HepG2 (cell line): ENCODE data around the gene DSCAM. TPM values are rescaled to one million over a fixed set of nuclear protein-coding genes. Genes with fewer than 3 reads are reported as not detected.

Experiments
- ATAC-seq: fragments of 200-7000 bp; cut with Tn5 transposase; 3 replicates; pipeline ENCODE4 v1.9.1; 2020; ENCODE audit warnings: mild to moderate bottlenecking, moderate library complexity
- BruUV-seq: library from RNA; stranded (reverse); fragments of 400-500 nt; replicated peaks from 2 replicates; lab custom pipeline; 2021; lab: Mats Ljungman, UMichigan
- CTCF ChIA-PET: fragments of 300-600 bp; formaldehyde crosslinking; extraction: SDS; loops from one replicate; lab custom pipeline; 2021; ENCODE audit warnings: low total read pairs, inconsistent platforms, low intra/inter-chr PET ratio; lab: Yijun Ruan, JAX
- POLR2A ChIA-PET: fragments of 350-600 bp; sonication (Branson Sonifier 250); formaldehyde crosslinking; loops from one replicate; lab custom pipeline; 2020; ENCODE audit warnings: antibody characterized with exemption, inconsistent platforms; lab: Yijun Ruan, JAX
- DNase-seq: peaks from one replicate; pipeline ENCODE4 v3.0.0-alpha.2; 2015; ENCODE audit warnings: low spot score
- FAIRE-seq: peaks from 3 replicates; lab custom pipeline; 2011; peaks lifted over from hg19 to GRCh38; lab: Jason Lieb, UNC
- H2AFZ ChIP-seq: one replicate; pipeline ENCODE4 v1.6.1; 2011; ENCODE audit warnings: low read length, inconsistent platforms
- H3K27ac ChIP-seq: fragments of 300-600 bp; 3 replicates; pipeline ENCODE4 v1.8.0; 2011; ENCODE audit warnings: mixed run types, mild to moderate bottlenecking, mixed read lengths, low read length, inconsistent platforms; ENCODE audit not compliant: insufficient read depth; ENCODE audit errors: extremely low read length
- H3K27me3 ChIP-seq, 2 experiments: fragments of 200-600 bp in 1 of 2; 2 replicates in 1 of 2; 3 replicates in 1 of 2; pipeline versions ENCODE4 v1.6.0 to v1.8.0; 2011; ENCODE audit warnings: low read length in 2 of 2, mild to moderate bottlenecking in 2 of 2, moderate library complexity in 2 of 2, inconsistent platforms in 1 of 2; ENCODE audit not compliant: insufficient read depth in 2 of 2, control insufficient read depth in 1 of 2
- H3K36me3 ChIP-seq, 2 experiments: fragments of 200-600 bp in 1 of 2; replicated peaks in 1 of 2; 2 replicates in 1 of 2; 3 replicates in 1 of 2; pipeline versions ENCODE4 v1.5.1 to v1.8.0; 2011; ENCODE audit warnings: low read length in 2 of 2, inconsistent platforms in 1 of 2; ENCODE audit not compliant: insufficient read depth in 2 of 2, control insufficient read depth in 1 of 2
- H3K4me1 ChIP-seq: 2 replicates; pipeline ENCODE4 v1.5.1; 2012; ENCODE audit warnings: low read length, inconsistent platforms; ENCODE audit not compliant: insufficient read depth
- H3K4me2 ChIP-seq: 2 replicates; pipeline ENCODE4 v1.6.0; 2011; ENCODE audit warnings: low read depth, low read length, inconsistent platforms
- H3K4me3 ChIP-seq, 3 experiments: fragments of 200-600 bp in 1 of 3; sonication (generic), shearing (Covaris generic) in 1 of 3; replicated peaks in 1 of 3; 2 replicates each; pipeline ENCODE4 v1.5.1; 2011 to 2016; ENCODE audit warnings: low read length in 3 of 3, inconsistent platforms in 2 of 3, low read depth in 2 of 3, mild to moderate bottlenecking in 2 of 3, control low read depth in 1 of 3, mixed read lengths in 1 of 3; ENCODE audit not compliant: insufficient read depth in 1 of 3
- H3K79me2 ChIP-seq: one replicate; pipeline ENCODE4 v1.6.1; 2011; ENCODE audit warnings: low read length, inconsistent platforms; ENCODE audit not compliant: insufficient read depth
- H3K9ac ChIP-seq: 2 replicates; pipeline ENCODE4 v1.6.0; 2011; ENCODE audit warnings: mild to moderate bottlenecking, low read depth, low read length, inconsistent platforms; ENCODE audit not compliant: insufficient read depth
- H3K9me3 ChIP-seq: 2 replicates; pipeline ENCODE4 v1.5.1; 2012; ENCODE audit warnings: mild to moderate bottlenecking, low read length
- H4K20me1 ChIP-seq: 2 replicates; pipeline ENCODE4 v1.6.0; 2011; ENCODE audit warnings: inconsistent platforms, mild to moderate bottlenecking, low read length, moderate library complexity; ENCODE audit not compliant: insufficient read depth
- MLXIP ChIP-seq: sonication (generic); formaldehyde crosslinking; IDR thresholded peaks from 2 replicates; pipeline ENCODE4 v1.9.0; 2021; ENCODE audit warnings: missing genetic modification reagents, borderline replicate concordance
- MNT ChIP-seq: fragments of 450-650 bp; IDR thresholded peaks from 2 replicates; pipeline ENCODE4 v1.6.1; 2016
- NFIB ChIP-seq: sonication (generic); formaldehyde crosslinking; IDR thresholded peaks from 2 replicates; pipeline ENCODE4 v1.9.0; 2021; ENCODE audit warnings: missing genetic modification reagents, mild to moderate bottlenecking, borderline replicate concordance
- SPEN ChIP-seq: sonication (generic); formaldehyde crosslinking; IDR thresholded peaks from 2 replicates; pipeline ENCODE4 v1.5.1; 2020; ENCODE audit warnings: low read depth, mild to moderate bottlenecking, missing genetic modification reagents
- WGBS: methylation state at CpG from one replicate; pipeline ENCODE4 v1.1.6; 2017; ENCODE audit warnings: low lambda C conversion rate; 5-methylcytosine and 5-hydroxymethylcytosine counted together
- in situ Hi-C: cut with HindIII; loops from 2 replicates; pipeline ENCODE4 v1.10.0; 2017; ENCODE audit warnings: low pct_unique_long_range_greater_than_20kb; ENCODE audit not compliant: extremely low pct_ligation_motif_present
- intact Hi-C: fragments of 100-400 bp; cut with micrococcal nuclease; formaldehyde crosslinking; loops from one replicate; pipeline ENCODE4 v1.10.0; 2022; ENCODE audit not compliant: unreplicated experiment
- polyA plus RNA-seq, 8 experiments: library from polyadenylated mRNA; depleted of rRNA in 3 of 8; stranded (reverse) in 7 of 8; unstranded in 1 of 8; fragments of >200 nt; fragmentation: Illumina TruSeq in 4 of 8; extraction: Trizol in 4 of 8; gene quantifications; 2 replicates each; pipeline versions ENCODE4 v1.2.1 to v1.2.3, GENCODE V29; 2011 to 2016; ENCODE audit warnings: low read depth in 4 of 8, missing spikeins in 1 of 8, mixed read lengths in 1 of 8; ENCODE audit not compliant: insufficient read depth in 1 of 8
- total RNA-seq, 5 experiments: library from RNA; depleted of rRNA; stranded (reverse); fragments of >200 nt; fragmentation: Illumina TruSeq; extraction: Trizol; gene quantifications; 2 replicates each; pipeline ENCODE4 v1.2.3, GENCODE V29; 2016; ENCODE audit warnings: low read depth in 1 of 5

The DSCAM gene
- total and polyA plus RNA-seq, 2 of the 13 experiments (the other 11 are each of a cell fraction or from before 2014, with no cell fraction given): not detected

- no peak for TF ChIP-seq NFIB
Measured at GRCh38 chr21:40015818-40016217, 831.1 kb downstream of the DSCAM start (continued).

- no peak for FAIRE-seq
- H3K27ac ChIP-seq: no peak overlapping the region
- 30% methylated on average over 9 of the region's 9 CpGs for WGBS
Measured at GRCh38 chr21:40014394-40014793, 832.6 kb downstream of the DSCAM start.

More at GRCh38 chr21:40014394-40014793, 832.6 kb downstream of the DSCAM start:
- in situ Hi-C loops (no loop called here), intact Hi-C loops (no loop called here)
- Histone ChIP-seq H3K79me2 (no peaks in the 10 kb centered on the region), H3K36me3 (no peaks in the 10 kb centered on the region), H3K9me3 (peaks cover 97% of the 10 kb centered on the region), H4K20me1 (no peaks in the 10 kb centered on the region), H3K27me3 (no peaks in the 10 kb centered on the region), H3K4me3 (no peak overlapping the region), H3K4me1 (no peaks in the 10 kb centered on the region), H3K4me2 (no peak overlapping the region), H2AFZ (no peak overlapping the region), H3K9ac (no peak overlapping the region)
- BruUV-seq: no TSS peak
- ChIA-PET CTCF (no interaction called here), POLR2A (no interaction called here)
- TF ChIP-seq MNT: peak; percentile 60
- no peak for TF ChIP-seq SPEN (CRISPR knock-in tag)
- TF ChIP-seq MLXIP (CRISPR knock-in tag): no peak
- no peak for DNase-seq
- ATAC-seq: no peak
